ENCODE measurements around the gene KLHDC4.
"Not testable (repeated sequence)": the region's sequence is repeated elsewhere in the genome, so short reads cannot be mapped to it uniquely, and the experiment has no call there.

The KLHDC4 gene

GRCh38 chr16:87788730-87789436 lies 23.1 kb upstream of the KLHDC4 start:
- H3K9ac ChIP-seq (ENCODE audit: low read length in 5 of 5); H3K4me3 ChIP-seq (ENCODE audit: low read depth in 1 of 5, low read length in 5 of 5); H3K27ac ChIP-seq (ENCODE audit: low read depth, low read length); H3K27me3 ChIP-seq (ENCODE audit: control insufficient read depth in 5 of 5, insufficient read depth in 4 of 5, low read length in 5 of 5); H3K4me1 ChIP-seq (ENCODE audit: control insufficient read depth in 5 of 5, insufficient read depth in 5 of 5, low read length in 5 of 5); H3K36me3 ChIP-seq (ENCODE audit: control insufficient read depth in 5 of 5, insufficient read depth in 5 of 5, low read length in 5 of 5); H3K9me3 ChIP-seq (ENCODE audit: control insufficient read depth in 5 of 5, low read length in 5 of 5): not testable (repeated sequence)

- H3K4me1 ChIP-seq (ENCODE audit: control insufficient read depth in 5 of 5, insufficient read depth in 5 of 5, low read length in 5 of 5); H3K9ac ChIP-seq (ENCODE audit: low read length in 5 of 5); H3K9me3 ChIP-seq (ENCODE audit: control insufficient read depth in 5 of 5, low read length in 5 of 5); H3K4me3 ChIP-seq (ENCODE audit: low read depth in 1 of 5, low read length in 5 of 5); H3K36me3 ChIP-seq (ENCODE audit: control insufficient read depth in 5 of 5, insufficient read depth in 5 of 5, low read length in 5 of 5); H3K27ac ChIP-seq (ENCODE audit: low read depth, low read length): not testable (repeated sequence)
- peaks cover 0 to 17% (median 7%) of the 10 kb centered on the region in 5 donors for H3K27me3 ChIP-seq (ENCODE audit: control insufficient read depth in 5 of 5, insufficient read depth in 4 of 5, low read length in 5 of 5)
Observed at GRCh38 chr16:87787451-87788091, 21.8 kb upstream of the KLHDC4 start.

GRCh38 chr16:87784812-87785211 lies 19.0 kb upstream of the KLHDC4 start:
- no peaks in the 10 kb centered on the region for H3K9me3 ChIP-seq (ENCODE audit: control insufficient read depth in 5 of 5, low read length in 5 of 5)
- H3K27ac ChIP-seq (ENCODE audit: low read depth, low read length) = no peak overlapping the region

GRCh38 chr16:87782033-87782432 lies 16.2 kb upstream of the KLHDC4 start:
- Histone ChIP-seq H3K36me3 (ENCODE audit: control insufficient read depth in 5 of 5, insufficient read depth in 5 of 5, low read length in 5 of 5) (no peaks in the 10 kb centered on the region), H3K27me3 (ENCODE audit: control insufficient read depth in 5 of 5, insufficient read depth in 4 of 5, low read length in 5 of 5) (peaks cover 0 to 17% (median 7%) of the 10 kb centered on the region in 5 donors), H3K9me3 (ENCODE audit: control insufficient read depth in 5 of 5, low read length in 5 of 5) (no peaks in the 10 kb centered on the region), H3K27ac (ENCODE audit: low read depth, low read length) (no peak overlapping the region), H3K4me3 (ENCODE audit: low read depth in 1 of 5, low read length in 5 of 5) (no peak overlapping the region), H3K4me1 (ENCODE audit: control insufficient read depth in 5 of 5, insufficient read depth in 5 of 5, low read length in 5 of 5) (peaks cover 0 to 29% (median 16%) of the 10 kb centered on the region in 5 donors), H3K9ac (ENCODE audit: low read length in 5 of 5) (no peak overlapping the region)

More at GRCh38 chr16:87784812-87785211, 19.0 kb upstream of the KLHDC4 start:
- Histone ChIP-seq H3K36me3 (ENCODE audit: control insufficient read depth in 5 of 5, insufficient read depth in 5 of 5, low read length in 5 of 5) (no peaks in the 10 kb centered on the region), H3K27me3 (ENCODE audit: control insufficient read depth in 5 of 5, insufficient read depth in 4 of 5, low read length in 5 of 5) (peaks cover 0 to 17% (median 7%) of the 10 kb centered on the region in 5 donors), H3K9ac (ENCODE audit: low read length in 5 of 5) (no peak overlapping the region), H3K4me3 (ENCODE audit: low read depth in 1 of 5, low read length in 5 of 5) (no peak overlapping the region), H3K4me1 (ENCODE audit: control insufficient read depth in 5 of 5, insufficient read depth in 5 of 5, low read length in 5 of 5) (peaks cover 0 to 9% (median 7%) of the 10 kb centered on the region in 5 donors)

GRCh38 chr16:87780385-87780989 lies 14.7 kb upstream of the KLHDC4 start:
- Histone ChIP-seq H3K4me1 (ENCODE audit: control insufficient read depth in 5 of 5, insufficient read depth in 5 of 5, low read length in 5 of 5) (peaks cover 0 to 29% (median 16%) of the 10 kb centered on the region in 5 donors), H3K27me3 (ENCODE audit: control insufficient read depth in 5 of 5, insufficient read depth in 4 of 5, low read length in 5 of 5) (peaks cover 0 to 17% (median 7%) of the 10 kb centered on the region in 5 donors), H3K9ac (ENCODE audit: low read length in 5 of 5) (no peak overlapping the region), H3K9me3 (ENCODE audit: control insufficient read depth in 5 of 5, low read length in 5 of 5) (no peaks in the 10 kb centered on the region), H3K27ac (ENCODE audit: low read depth, low read length) (no peak overlapping the region), H3K36me3 (ENCODE audit: control insufficient read depth in 5 of 5, insufficient read depth in 5 of 5, low read length in 5 of 5) (no peaks in the 10 kb centered on the region), H3K4me3 (ENCODE audit: low read depth in 1 of 5, low read length in 5 of 5) (no peak overlapping the region)

- H3K36me3 ChIP-seq (ENCODE audit: control insufficient read depth in 5 of 5, insufficient read depth in 5 of 5, low read length in 5 of 5) = no peaks in the 10 kb centered on the region
- H3K4me3 ChIP-seq (ENCODE audit: low read depth in 1 of 5, low read length in 5 of 5) = no peak overlapping the region
- H3K27me3 ChIP-seq (ENCODE audit: control insufficient read depth in 5 of 5, insufficient read depth in 4 of 5, low read length in 5 of 5) = peaks cover 0 to 12% (median 3%) of the 10 kb centered on the region in 5 donors
- H3K27ac ChIP-seq (ENCODE audit: low read depth, low read length) = no peak overlapping the region
- H3K4me1 ChIP-seq (ENCODE audit: control insufficient read depth in 5 of 5, insufficient read depth in 5 of 5, low read length in 5 of 5) = peaks cover 0 to 29% (median 16%) of the 10 kb centered on the region in 5 donors
- no peak overlapping the region for H3K9ac ChIP-seq (ENCODE audit: low read length in 5 of 5)
- H3K9me3 ChIP-seq (ENCODE audit: control insufficient read depth in 5 of 5, low read length in 5 of 5) = no peaks in the 10 kb centered on the region
Observed at GRCh38 chr16:87778830-87779579, 13.2 kb upstream of the KLHDC4 start.

- Histone ChIP-seq H3K36me3 (ENCODE audit: control insufficient read depth in 5 of 5, insufficient read depth in 5 of 5, low read length in 5 of 5) (no peaks in the 10 kb centered on the region), H3K9ac (ENCODE audit: low read length in 5 of 5) (no peak overlapping the region), H3K4me3 (ENCODE audit: low read depth in 1 of 5, low read length in 5 of 5) (no peak overlapping the region), H3K27me3 (ENCODE audit: control insufficient read depth in 5 of 5, insufficient read depth in 4 of 5, low read length in 5 of 5) (peaks cover 0 to 10% (median 0%) of the 10 kb centered on the region in 5 donors), H3K4me1 (ENCODE audit: control insufficient read depth in 5 of 5, insufficient read depth in 5 of 5, low read length in 5 of 5) (peaks cover 0 to 29% (median 16%) of the 10 kb centered on the region in 5 donors), H3K9me3 (ENCODE audit: control insufficient read depth in 5 of 5, low read length in 5 of 5) (no peaks in the 10 kb centered on the region), H3K27ac (ENCODE audit: low read depth, low read length) (no peak overlapping the region)
Observed at GRCh38 chr16:87778476-87778829, 12.7 kb upstream of the KLHDC4 start.

GRCh38 chr16:87773836-87774235 lies 8.1 kb upstream of the KLHDC4 start:
- H3K9me3 ChIP-seq (ENCODE audit: control insufficient read depth in 5 of 5, low read length in 5 of 5); H3K27me3 ChIP-seq (ENCODE audit: control insufficient read depth in 5 of 5, insufficient read depth in 4 of 5, low read length in 5 of 5): not testable (repeated sequence)

GRCh38 chr16:87767456-87767855 lies 1.7 kb upstream of the KLHDC4 start:
- not testable (repeated sequence) for H3K27ac ChIP-seq (ENCODE audit: low read depth, low read length); H3K27me3 ChIP-seq (ENCODE audit: control insufficient read depth in 5 of 5, insufficient read depth in 4 of 5, low read length in 5 of 5); H3K9me3 ChIP-seq (ENCODE audit: control insufficient read depth in 5 of 5, low read length in 5 of 5); H3K9ac ChIP-seq (ENCODE audit: low read length in 5 of 5); H3K4me3 ChIP-seq (ENCODE audit: low read depth in 1 of 5, low read length in 5 of 5)
- Histone ChIP-seq H3K4me1 (ENCODE audit: control insufficient read depth in 5 of 5, insufficient read depth in 5 of 5, low read length in 5 of 5) (peaks cover 4 to 19% (median 18%) of the 10 kb centered on the region in 5 donors), H3K36me3 (ENCODE audit: control insufficient read depth in 5 of 5, insufficient read depth in 5 of 5, low read length in 5 of 5) (peaks cover 0 to 14% (median 7%) of the 10 kb centered on the region in 5 donors)

More at GRCh38 chr16:87773836-87774235, 8.1 kb upstream of the KLHDC4 start:
- not testable (repeated sequence) for H3K4me3 ChIP-seq (ENCODE audit: low read depth in 1 of 5, low read length in 5 of 5); H3K36me3 ChIP-seq (ENCODE audit: control insufficient read depth in 5 of 5, insufficient read depth in 5 of 5, low read length in 5 of 5); H3K9ac ChIP-seq (ENCODE audit: low read length in 5 of 5); H3K27ac ChIP-seq (ENCODE audit: low read depth, low read length)
- H3K4me1 ChIP-seq (ENCODE audit: control insufficient read depth in 5 of 5, insufficient read depth in 5 of 5, low read length in 5 of 5) = peaks cover 0 to 13% (median 6%) of the 10 kb centered on the region in 5 donors

Measured in subcutaneous abdominal adipose tissue (tissue), 5 donors.